Measurements from ENCODE around the gene UBE4B.

The UBE4B gene

DNA sequence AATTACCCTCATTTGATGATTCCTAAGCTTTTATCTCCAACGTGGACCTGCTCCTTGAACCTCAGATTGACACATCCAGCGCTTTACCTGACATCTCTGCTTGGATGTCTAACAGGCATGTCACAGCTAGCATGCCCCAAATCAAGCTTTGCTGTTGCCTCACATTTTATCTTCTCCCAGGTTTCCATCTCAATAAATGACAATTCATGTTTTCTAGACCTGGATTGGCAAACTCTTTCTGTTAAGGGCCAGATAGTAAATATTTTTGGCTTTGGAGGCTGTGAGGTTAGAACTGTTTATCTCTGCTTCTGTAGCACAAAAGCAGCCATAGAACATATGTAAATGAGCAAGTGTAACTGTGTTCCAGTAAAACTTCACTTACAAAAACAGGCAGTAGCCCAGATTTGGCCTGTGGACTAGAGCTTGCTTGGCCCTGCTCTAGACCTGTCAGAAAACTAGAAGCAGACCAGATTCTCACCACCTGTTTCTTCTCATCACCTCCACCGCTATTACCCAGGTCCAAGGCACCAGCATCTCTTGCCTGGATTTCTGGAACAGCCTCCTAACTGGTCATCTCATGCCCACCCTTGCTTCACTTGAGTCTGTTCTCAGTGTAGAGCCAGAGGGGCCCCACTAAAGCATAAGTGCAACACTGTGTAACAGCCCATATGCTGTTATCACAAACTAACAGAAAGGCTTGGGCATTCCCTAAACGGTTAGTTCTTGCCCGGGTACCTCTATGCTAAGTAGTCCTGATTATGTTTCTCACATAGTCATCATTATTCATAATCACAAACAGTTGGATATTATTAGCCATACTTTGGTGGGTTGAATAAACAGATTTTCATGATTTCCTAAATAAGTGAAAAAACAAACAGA, 42.3 kb downstream of the UBE4B start:
- H3K9me3 ChIP-seq (ENCODE audit: insufficient read depth, low read length), result no peaks in the 10 kb centered on the region
- no peaks in the 10 kb centered on the region for H3K4me1 ChIP-seq (ENCODE audit: low read length)
- H3K27ac ChIP-seq (ENCODE audit: low read length), result no peak overlapping the region
- H3K4me2 ChIP-seq (ENCODE audit: low read length), result no peak overlapping the region
- H3K9ac ChIP-seq (ENCODE audit: low read length), result no peak overlapping the region
- no peak overlapping the region for H3K4me3 ChIP-seq (ENCODE audit: low read length)
- H2AFZ ChIP-seq (ENCODE audit: low read depth, low read length), result no peak overlapping the region
- TF ChIP-seq, protein P1, sequence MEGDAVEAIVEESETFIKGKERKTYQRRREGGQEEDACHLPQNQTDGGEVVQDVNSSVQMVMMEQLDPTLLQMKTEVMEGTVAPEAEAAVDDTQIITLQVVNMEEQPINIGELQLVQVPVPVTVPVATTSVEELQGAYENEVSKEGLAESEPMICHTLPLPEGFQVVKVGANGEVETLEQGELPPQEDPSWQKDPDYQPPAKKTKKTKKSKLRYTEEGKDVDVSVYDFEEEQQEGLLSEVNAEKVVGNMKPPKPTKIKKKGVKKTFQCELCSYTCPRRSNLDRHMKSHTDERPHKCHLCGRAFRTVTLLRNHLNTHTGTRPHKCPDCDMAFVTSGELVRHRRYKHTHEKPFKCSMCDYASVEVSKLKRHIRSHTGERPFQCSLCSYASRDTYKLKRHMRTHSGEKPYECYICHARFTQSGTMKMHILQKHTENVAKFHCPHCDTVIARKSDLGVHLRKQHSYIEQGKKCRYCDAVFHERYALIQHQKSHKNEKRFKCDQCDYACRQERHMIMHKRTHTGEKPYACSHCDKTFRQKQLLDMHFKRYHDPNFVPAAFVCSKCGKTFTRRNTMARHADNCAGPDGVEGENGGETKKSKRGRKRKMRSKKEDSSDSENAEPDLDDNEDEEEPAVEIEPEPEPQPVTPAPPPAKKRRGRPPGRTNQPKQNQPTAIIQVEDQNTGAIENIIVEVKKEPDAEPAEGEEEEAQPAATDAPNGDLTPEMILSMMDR (IDR thresholded peaks at IDR 0.05; ENCODE audit: low read depth, low read length), result no peak
- no peak for TF ChIP-seq EZH2phosphoT487 (IDR thresholded peaks at IDR 0.05; ENCODE audit: low read depth)
- H3K36me3 ChIP-seq (replicated peaks; ENCODE audit: low read depth, low read length), result no peaks in the 10 kb centered on the region
- no peaks in the 10 kb centered on the region for H3K79me2 ChIP-seq (ENCODE audit: low read length)
- peaks cover 4% of the 10 kb centered on the region; the same call in 1 of the 2 replicates for H4K20me1 ChIP-seq (ENCODE audit: insufficient read depth, low read length)
- H3K27me3 ChIP-seq (ENCODE audit: low read depth, low read length), result no peaks in the 10 kb centered on the region

DNA sequence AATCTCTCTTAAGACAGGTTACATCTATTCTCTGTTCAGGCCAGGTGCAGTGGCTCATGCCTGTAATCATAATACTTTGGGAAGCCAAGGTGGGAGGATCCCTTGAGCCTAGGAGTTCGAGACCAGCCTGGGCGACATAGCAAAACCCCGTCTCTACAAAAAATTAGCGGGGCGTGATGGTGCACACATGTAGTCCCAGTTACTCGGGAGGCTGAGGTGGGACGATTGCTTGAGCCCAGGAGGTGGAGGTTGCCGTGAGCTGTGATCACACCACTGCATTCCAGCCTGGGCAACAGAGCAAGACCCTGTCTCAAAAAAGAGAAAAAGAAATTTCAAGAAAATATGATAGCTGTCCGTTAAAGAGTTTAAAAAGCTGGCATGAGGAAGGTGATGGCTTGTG, 43.0 kb downstream of the UBE4B start:
- Histone ChIP-seq H3K4me1 (ENCODE audit: low read length) (no peaks in the 10 kb centered on the region), H3K79me2 (ENCODE audit: low read length) (no peaks in the 10 kb centered on the region), H3K9ac (ENCODE audit: low read length) (no peak overlapping the region)

DNA sequence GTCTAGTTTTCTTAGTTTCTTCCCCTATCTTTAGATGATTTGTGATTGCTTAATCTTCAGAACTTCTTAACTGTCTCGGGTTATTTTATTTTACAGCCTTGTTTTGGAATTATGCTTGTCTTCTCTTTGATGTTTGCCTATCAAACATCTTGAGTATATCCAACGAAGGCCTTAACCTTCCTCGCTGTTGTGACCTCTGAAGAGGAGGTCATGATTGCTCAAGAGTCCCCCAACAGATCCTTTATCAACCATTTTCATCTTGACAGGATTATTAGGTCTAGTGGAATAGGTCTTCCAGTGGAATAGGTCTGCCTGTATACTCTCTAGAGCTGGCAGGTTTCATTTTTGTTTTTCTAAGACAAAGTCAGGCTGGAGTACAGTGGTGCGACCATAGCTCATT, 45.7 kb downstream of the UBE4B start:
- TF ChIP-seq, protein P1 (IDR thresholded peaks at IDR 0.05; ENCODE audit: low read depth, low read length), result no peak
- no peak for TF ChIP-seq EZH2phosphoT487 (IDR thresholded peaks at IDR 0.05; ENCODE audit: low read depth)
- H3K4me3 ChIP-seq (ENCODE audit: low read length), result no peak overlapping the region
- H3K9ac ChIP-seq (ENCODE audit: low read length), result no peak overlapping the region
- no peak overlapping the region for H3K27ac ChIP-seq (ENCODE audit: low read length)
- H3K9me3 ChIP-seq (ENCODE audit: insufficient read depth, low read length), result no peaks in the 10 kb centered on the region
- H3K79me2 ChIP-seq (ENCODE audit: low read length), result no peaks in the 10 kb centered on the region
- H3K27me3 ChIP-seq (ENCODE audit: low read depth, low read length), result no peaks in the 10 kb centered on the region
- H3K4me1 ChIP-seq (ENCODE audit: low read length), result no peaks in the 10 kb centered on the region
- H3K4me2 ChIP-seq (ENCODE audit: low read length), result no peak overlapping the region
- no peaks in the 10 kb centered on the region; the same call in 1 of the 2 replicates for H4K20me1 ChIP-seq (ENCODE audit: insufficient read depth, low read length)
- H3K36me3 ChIP-seq (replicated peaks; ENCODE audit: low read depth, low read length), result no peaks in the 10 kb centered on the region
- H2AFZ ChIP-seq (ENCODE audit: low read depth, low read length), result no peak overlapping the region

More for the DNA sequence above, 43.0 kb downstream of the UBE4B start:
- no peak overlapping the region for H3K4me3 ChIP-seq (ENCODE audit: low read length)
- peaks cover 4% of the 10 kb centered on the region; the same call in 1 of the 2 replicates for H4K20me1 ChIP-seq (ENCODE audit: insufficient read depth, low read length)
- no peak overlapping the region for H3K4me2 ChIP-seq (ENCODE audit: low read length)
- H3K27me3 ChIP-seq (ENCODE audit: low read depth, low read length), result no peaks in the 10 kb centered on the region
- TF ChIP-seq, protein P1 (IDR thresholded peaks at IDR 0.05; ENCODE audit: low read depth, low read length), result no peak
- TF ChIP-seq EZH2phosphoT487 (IDR thresholded peaks at IDR 0.05; ENCODE audit: low read depth), result no peak
- H3K27ac ChIP-seq (ENCODE audit: low read length), result no peak overlapping the region
- no peaks in the 10 kb centered on the region for H3K9me3 ChIP-seq (ENCODE audit: insufficient read depth, low read length)
- no peaks in the 10 kb centered on the region for H3K36me3 ChIP-seq (replicated peaks; ENCODE audit: low read depth, low read length)
- no peak overlapping the region for H2AFZ ChIP-seq (ENCODE audit: low read depth, low read length)

DNA sequence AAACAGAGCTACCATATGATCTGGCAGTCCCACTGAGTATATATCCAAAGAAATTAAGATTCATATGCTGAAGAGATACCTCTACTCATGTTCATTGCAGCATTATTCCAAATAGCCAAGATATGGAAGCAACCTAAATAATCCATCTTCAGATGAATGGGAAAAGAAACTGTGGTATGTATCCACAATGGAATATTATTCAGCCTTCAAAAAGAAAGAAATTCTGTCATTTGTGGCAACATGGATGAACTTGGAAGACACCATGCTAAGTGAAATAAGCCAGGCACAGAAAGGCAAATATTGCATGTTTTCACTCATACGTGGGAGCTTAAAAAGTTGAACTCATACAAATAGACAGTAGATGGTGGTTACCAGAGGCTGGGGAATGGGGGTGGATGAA, 47.8 kb downstream of the UBE4B start:
- no peak overlapping the region for H3K9ac ChIP-seq (ENCODE audit: low read length)
- H3K9me3 ChIP-seq (ENCODE audit: insufficient read depth, low read length), result no peaks in the 10 kb centered on the region
- H3K79me2 ChIP-seq (ENCODE audit: low read length), result no peaks in the 10 kb centered on the region
- no peaks in the 10 kb centered on the region for H3K4me1 ChIP-seq (ENCODE audit: low read length)
- no peaks in the 10 kb centered on the region for H3K27me3 ChIP-seq (ENCODE audit: low read depth, low read length)
- H3K4me3 ChIP-seq (ENCODE audit: low read length), result no peak overlapping the region
- no peak overlapping the region for H3K4me2 ChIP-seq (ENCODE audit: low read length)
- H2AFZ ChIP-seq (ENCODE audit: low read depth, low read length), result no peak overlapping the region
- H3K27ac ChIP-seq (ENCODE audit: low read length), result no peak overlapping the region
- no peak for TF ChIP-seq EZH2phosphoT487 (IDR thresholded peaks at IDR 0.05; ENCODE audit: low read depth)
- TF ChIP-seq, protein P1 (IDR thresholded peaks at IDR 0.05; ENCODE audit: low read depth, low read length), result no peak
- no peaks in the 10 kb centered on the region for H3K36me3 ChIP-seq (replicated peaks; ENCODE audit: low read depth, low read length)
- H4K20me1 ChIP-seq (ENCODE audit: insufficient read depth, low read length), result no peaks in the 10 kb centered on the region

Data from OCI-LY3 (cell line).